Mucosa of descending colon (tissue), 3 donors: Measurements from ENCODE around the gene CCNI. TPM values are rescaled to one million over a fixed set of nuclear protein-coding genes. Genes with fewer than 3 reads are reported as not detected.
A peak's percentile ranks its signal among the peaks of the same experiment; 100 is the strongest.

Experiments
- ATAC-seq: fragments of 200-7000 bp; cut with Tn5 transposase; one replicate; pipeline ENCODE4 v1.9.1; 2020; ENCODE audit warnings: mild to moderate bottlenecking, moderate library complexity
- DNase-seq, 3 donors: peaks; one replicate each; pipeline ENCODE4 v3.0.0-alpha.2; 2020
- H3K36me3 ChIP-seq: fragments of 200-600 bp; one replicate; pipeline ENCODE4 v1.8.0; 2021; ENCODE audit warnings: low read depth, mild to moderate bottlenecking
- H3K4me1 ChIP-seq: fragments of 200-600 bp; one replicate; pipeline ENCODE4 v1.8.0; 2021; ENCODE audit warnings: low read depth, mild to moderate bottlenecking
- H3K4me3 ChIP-seq: fragments of 200-600 bp; one replicate; pipeline ENCODE4 v1.8.0; 2021; ENCODE audit warnings: mild to moderate bottlenecking
- H3K9me3 ChIP-seq: fragments of 200-600 bp; one replicate; pipeline ENCODE4 v1.8.0; 2021; ENCODE audit warnings: mild to moderate bottlenecking
- CTCF ChIP-seq: fragments of 200-600 bp; IDR thresholded peaks from one replicate; pipeline ENCODE4 v1.8.0; 2022; ENCODE audit warnings: antibody characterized with exemption, mild to moderate bottlenecking
- intact Hi-C, 2 donors: fragments of 100-400 bp; cut with DNase I in 1 of 2; cut with micrococcal nuclease in 1 of 2; formaldehyde crosslinking; loops; one replicate each; pipeline versions ENCODE4 v1.11.0 to v1.11.1; 2022; cut with DNase I, micrococcal nuclease
- long read RNA-seq, 2 donors: library from polyadenylated mRNA; unstranded; transcript quantifications; one replicate each; pipeline ENCODE4 v2.0.0, GENCODE V29; 2019 to 2021
- total RNA-seq, 3 donors: library from RNA; stranded (reverse); fragmentation: NEBNext Ultra II Directional in 2 of 3; extraction: Animal tissue kit (Norgen Biotek cat#: 25700) in 2 of 3; gene quantifications; one replicate each; pipeline versions ENCODE4 v1.2.1 to v1.2.4, GENCODE V29; 2021 to 2023
- donor health status: DM: no; HTN: no; CAD: no; lungs with moderate emphysema.
- donor health status: DM: no; HTN: no; CAD: no.
- donor health status: DM: no; HTN: yes; CAD: no.

Gene CCNI
- 100 to 1,000 TPM; 175 to 323 (median 190) TPM for total RNA-seq
- long read RNA-seq, donor 1, transcript CCNI-201 (7 exons, 2,772 nt), result major isoform, 442 of 491 reads
- long read RNA-seq, donor 1, partial matches to known transcripts, result 8 of 491 reads
- long read RNA-seq, donor 1, other reads (novel, unspliced or antisense), result 40 of 491 reads
- long read RNA-seq, donor 2, transcript CCNI-201 (7 exons, 2,772 nt), result major isoform, 89 of 124 reads
- long read RNA-seq, donor 2, partial matches to known transcripts, result 7 of 124 reads
- long read RNA-seq, donor 2, other reads (novel, unspliced or antisense), result 28 of 124 reads

GRCh38 chr4:77075869-77076799 lies at the start of gene CCNI:
Gene CCNI (minus strand): TSS chr4:77075989. CDS start chr4:77066362, 9,627 bp downstream.
- H3K36me3 ChIP-seq, result no peaks in the 10 kb centered on the region
- intact Hi-C loops, result loop anchor here in 1 of 2 donors (5.0 kb wide), 1 partner anchor 81 kb away; the partner anchor contains the start of gene CCNG2
- ATAC-seq, result peak; percentile 97

GRCh38 chr4:77124576-77124975 lies 48.8 kb upstream of the CCNI start:
- intact Hi-C loops, result no loop called here
- ATAC-seq (no peak), DNase-seq (no peak)
- no peak for TF ChIP-seq CTCF
- Histone ChIP-seq H3K4me1 (peaks cover 6% of the 10 kb centered on the region), H3K9me3 (no peaks in the 10 kb centered on the region), H3K4me3 (no peak overlapping the region), H3K36me3 (no peaks in the 10 kb centered on the region)

More at GRCh38 chr4:77075869-77076799, at the start of gene CCNI:
- peak within 1 kb of the TSS; percentile 95 for H3K4me3 ChIP-seq
- peak; percentile 95 to 97 (median 96) for DNase-seq
- TF ChIP-seq CTCF, result no peak
- no peaks in the 10 kb centered on the region for H3K9me3 ChIP-seq
- H3K4me1 ChIP-seq, result peaks cover 24% of the 10 kb centered on the region

GRCh38 chr4:77123411-77123810 lies 47.6 kb upstream of the CCNI start:
- no peak for ATAC-seq
- H3K4me3 ChIP-seq, result no peak overlapping the region
- no peaks in the 10 kb centered on the region for H3K9me3 ChIP-seq
- TF ChIP-seq CTCF, result no peak
- DNase-seq, result no peak
- intact Hi-C loops, result no loop called here
- H3K36me3 ChIP-seq, result no peaks in the 10 kb centered on the region
- peaks cover 5% of the 10 kb centered on the region for H3K4me1 ChIP-seq

- no peak for ATAC-seq
- Histone ChIP-seq H3K36me3 (no peaks in the 10 kb centered on the region), H3K4me3 (no peak overlapping the region), H3K9me3 (no peaks in the 10 kb centered on the region), H3K4me1 (no peaks in the 10 kb centered on the region)
- intact Hi-C loops, result no loop called here
- TF ChIP-seq CTCF, result no peak
- no peak for DNase-seq
Observed at GRCh38 chr4:77122656-77123055, 46.9 kb upstream of the CCNI start.

GRCh38 chr4:77121736-77122240 lies 46.0 kb upstream of the CCNI start:
- DNase-seq, result no peak
- TF ChIP-seq CTCF, result no peak
- ATAC-seq, result no peak
- no peaks in the 10 kb centered on the region for H3K36me3 ChIP-seq
- intact Hi-C loops, result no loop called here
- no peak overlapping the region for H3K4me3 ChIP-seq
- no peaks in the 10 kb centered on the region for H3K4me1 ChIP-seq
- H3K9me3 ChIP-seq, result no peaks in the 10 kb centered on the region
